Measurements from ENCODE around the gene SLC6A18. TPM values are rescaled to one million over a fixed set of nuclear protein-coding genes. Genes with fewer than 3 reads are reported as not detected.

Gene SLC6A18
- not detected in 2 replicates for polyA plus RNA-seq (2012; rRNA removed)
- not detected in 2 replicates for polyA plus RNA-seq (2012; cell fraction: cytosol; rRNA removed)
- not detected in 2 replicates for polyA plus RNA-seq (2012; cell fraction: nucleus; rRNA removed)

GRCh38 chr5:1225081-1225480 is at the start of gene SLC6A18:
Gene SLC6A18 (plus strand): TSS chr5:1225381. CDS start chr5:1225478, 97 bp downstream.
- CTCF ChIA-PET: no interaction called here
- Histone ChIP-seq H2AFZ (ENCODE audit: low read depth) (no peak within 1 kb of the TSS), H3K36me3 (replicated peaks in 1 of 2; ENCODE audit: control insufficient read depth in 1 of 2, insufficient read depth in 2 of 2, low read length in 1 of 2) (no peaks in the 10 kb centered on the region), H3K4me3 (ENCODE audit: low read depth in 2 of 2, low read length in 1 of 2) (no peak within 1 kb of the TSS), H3K79me2 (ENCODE audit: insufficient read depth) (no peaks in the 10 kb centered on the region), H3K9me2 (no peaks in the 10 kb centered on the region), H3K4me1 (ENCODE audit: control insufficient read depth in 1 of 2, insufficient read depth in 2 of 2, low read depth in 1 of 2, low read length in 1 of 2) (no peaks in the 10 kb centered on the region), H3K9me3 (no peaks in the 10 kb centered on the region), H3K9ac (no peak within 1 kb of the TSS), H3K27ac (ENCODE audit: low read depth in 2 of 2, low read length in 1 of 2) (no peak within 1 kb of the TSS), H4K20me1 (ENCODE audit: insufficient read depth) (no peaks in the 10 kb centered on the region), H3F3A (replicated peaks; ENCODE audit: insufficient read depth) (peaks cover 6% of the 10 kb centered on the region), H3K27me3 (ENCODE audit: insufficient read depth) (peaks cover 19% of the 10 kb centered on the region; the same call in 1 of the 2 replicates), H3K4me2 (no peak within 1 kb of the TSS)
- POLR2A ChIA-PET: no interaction called here
- DNase-seq: no peak
- WGBS (ENCODE audit: low lambda C conversion rate): 28% methylated on average over 11 of the region's 11 CpGs
- no peak for TF ChIP-seq FOSL2 (IDR thresholded peaks at IDR 0.05; ENCODE audit: borderline replicate concordance, low read depth)
- no peak for TF ChIP-seq CHD2 (IDR thresholded peaks at IDR 0.05; ENCODE audit: low read length, partially characterized antibody)
- no peak for TF ChIP-seq USF2 (IDR thresholded peaks at IDR 0.05; ENCODE audit: borderline replicate concordance, low read depth, low read length)
- TF ChIP-seq TAF1 (IDR thresholded peaks at IDR 0.05; ENCODE audit: borderline replicate concordance, low read depth, low read length): no peak
- TF ChIP-seq GABPA (IDR thresholded peaks at IDR 0.05; ENCODE audit: low read depth): no peak
- no peak for TF ChIP-seq ZBTB33 (IDR thresholded peaks at IDR 0.05; ENCODE audit: borderline replicate concordance, low read depth)
- TF ChIP-seq RAD21 (IDR thresholded peaks at IDR 0.05; ENCODE audit: low read length): no peak
- TF ChIP-seq TCF12 (IDR thresholded peaks at IDR 0.05): no peak
- TF ChIP-seq MEF2A (IDR thresholded peaks at IDR 0.05; ENCODE audit: borderline replicate concordance, low read depth): no peak
- no peak for TF ChIP-seq FOXJ3 (CRISPR knock-in tag; IDR thresholded peaks at IDR 0.05)
- no peak for TF ChIP-seq MXI1 (IDR thresholded peaks at IDR 0.05; ENCODE audit: low read depth, low read length)
- TF ChIP-seq GATA2 (CRISPR knock-in tag; IDR thresholded peaks at IDR 0.05): no peak
- TF ChIP-seq EZH2phosphoT487 (IDR thresholded peaks at IDR 0.05; ENCODE audit: borderline replicate concordance, low read depth): no peak
- no peak for TF ChIP-seq JUND (IDR thresholded peaks at IDR 0.05)
- TF ChIP-seq MAX (IDR thresholded peaks at IDR 0.05; ENCODE audit: low read depth): no peak
- no peak for TF ChIP-seq REST (IDR thresholded peaks at IDR 0.05; ENCODE audit: low read depth, low read length)
- no peak for TF ChIP-seq ELF1 (IDR thresholded peaks at IDR 0.05)

Measured in SK-N-SH (cell line).